CD14-positive monocyte (primary cell): Measurements from ENCODE around the gene LPGAT1. TPM values are rescaled to one million over a fixed set of nuclear protein-coding genes. Genes with fewer than 3 reads are reported as not detected.

Experiments used
- DNase-seq, 3 donors: peaks; one replicate each; pipeline ENCODE4 v3.0.0-alpha.2; 2011 to 2022
- H2AFZ ChIP-seq: 2 replicates; pipeline ENCODE4 v1.6.0; 2012; ENCODE audit warnings: mild to moderate bottlenecking, low read depth, low read length, inconsistent platforms; ENCODE audit not compliant: insufficient read depth, poor library complexity, severe bottlenecking
- H3K27ac ChIP-seq, 2 donors: 1 replicate in 1 of 2; 2 replicates in 1 of 2; pipeline ENCODE4 v1.5.1; 2012 to 2013; ENCODE audit warnings: low read length in 2 of 2, control low read depth in 1 of 2, inconsistent platforms in 1 of 2, low read depth in 1 of 2, mild to moderate bottlenecking in 1 of 2
- H3K27me3 ChIP-seq, 2 donors: one replicate each; pipeline versions ENCODE4 v1.6.0 to v1.6.1; 2011 to 2013; ENCODE audit warnings: low read length in 2 of 2; ENCODE audit not compliant: control insufficient read depth in 2 of 2, insufficient read depth in 2 of 2
- H3K36me3 ChIP-seq, 2 donors: replicated peaks in 1 of 2; 1 replicate in 1 of 2; 2 replicates in 1 of 2; pipeline versions ENCODE4 v1.5.1 to v1.6.1; 2012 to 2013; ENCODE audit warnings: low read length in 2 of 2, control low read depth in 1 of 2, inconsistent platforms in 1 of 2, mild to moderate bottlenecking in 1 of 2; ENCODE audit not compliant: insufficient read depth in 2 of 2, control insufficient read depth in 1 of 2
- H3K4me1 ChIP-seq, 2 donors: 1 replicate in 1 of 2; 2 replicates in 1 of 2; pipeline versions ENCODE4 v1.5.1 to v1.6.1; 2012 to 2013; ENCODE audit warnings: low read length in 2 of 2, control low read depth in 1 of 2, inconsistent platforms in 1 of 2, mild to moderate bottlenecking in 1 of 2, moderate library complexity in 1 of 2; ENCODE audit not compliant: insufficient read depth in 2 of 2, control insufficient read depth in 1 of 2
- H3K4me2 ChIP-seq: replicated peaks from 2 replicates; pipeline ENCODE3; 2012; ENCODE audit warnings: low read length, moderate library complexity, mild to moderate bottlenecking; ENCODE audit not compliant: poor library complexity, severe bottlenecking; ENCODE audit errors: extremely low read depth
- H3K4me3 ChIP-seq, 3 experiments: fragments of 200-600 bp in 1 of 3; sonication (generic) in 1 of 3; replicated peaks in 1 of 3; 1 replicate in 2 of 3; 2 replicates in 1 of 3; pipeline ENCODE4 v1.5.1; 2011 to 2013; ENCODE audit warnings: low read length in 3 of 3, mild to moderate bottlenecking in 3 of 3, control low read depth in 2 of 3, low read depth in 2 of 3, inconsistent platforms in 1 of 3, moderate library complexity in 1 of 3
- H3K79me2 ChIP-seq: 2 replicates; pipeline ENCODE4 v1.6.0; 2012; ENCODE audit warnings: mild to moderate bottlenecking, control low read depth, inconsistent platforms, low read length, moderate library complexity; ENCODE audit not compliant: insufficient read depth
- H3K9ac ChIP-seq: 2 replicates; pipeline ENCODE4 v1.6.0; 2017; ENCODE audit warnings: low read length, mild to moderate bottlenecking; ENCODE audit not compliant: insufficient read depth, poor library complexity, severe bottlenecking
- H3K9me3 ChIP-seq, 2 donors: replicated peaks in 1 of 2; 1 replicate in 1 of 2; 2 replicates in 1 of 2; pipeline versions ENCODE4 v1.5.1 to v1.6.1; 2012 to 2013; ENCODE audit warnings: low read length in 2 of 2, control low read depth in 1 of 2; ENCODE audit not compliant: control insufficient read depth in 1 of 2, insufficient read depth in 1 of 2
- H4K20me1 ChIP-seq: 2 replicates; pipeline ENCODE4 v1.6.0; 2012; ENCODE audit warnings: mild to moderate bottlenecking, low read length, control low read depth, moderate library complexity; ENCODE audit not compliant: insufficient read depth
- H3K27ac Mint-ChIP-seq, 7 donors: one replicate each; pipeline ENCODE4 v1.8.0; 2020; ENCODE audit warnings: mild to moderate bottlenecking in 7 of 7, mixed read lengths in 7 of 7, moderate library complexity in 6 of 7, inconsistent platforms in 2 of 7
- H3K27me3 Mint-ChIP-seq, 3 donors: one replicate each; pipeline ENCODE4 v1.8.0; 2021 to 2022; ENCODE audit warnings: low read depth in 3 of 3, mild to moderate bottlenecking in 3 of 3, mixed read lengths in 3 of 3, moderate library complexity in 3 of 3, inconsistent platforms in 1 of 3
- H3K36me3 Mint-ChIP-seq, 2 donors: one replicate each; pipeline ENCODE4 v1.8.0; 2020; ENCODE audit warnings: mixed read lengths in 2 of 2, inconsistent platforms in 1 of 2, mild to moderate bottlenecking in 1 of 2
- H3K4me1 Mint-ChIP-seq: one replicate; pipeline ENCODE4 v1.8.0; 2020; ENCODE audit warnings: mild to moderate bottlenecking, mixed read lengths
- H3K4me3 Mint-ChIP-seq, 2 donors: one replicate each; pipeline ENCODE4 v1.8.0; 2020; ENCODE audit warnings: mild to moderate bottlenecking in 2 of 2, mixed read lengths in 2 of 2, moderate library complexity in 1 of 2
- H3K9me3 Mint-ChIP-seq, 7 donors: one replicate each; pipeline ENCODE4 v1.8.0; 2020 to 2022; ENCODE audit warnings: mixed read lengths in 7 of 7, mild to moderate bottlenecking in 6 of 7, moderate library complexity in 6 of 7, inconsistent platforms in 2 of 7
- WGBS: methylation state at CpG from one replicate; pipeline ENCODE4 v1.1.5; 2013; ENCODE audit warnings: missing lambda C conversion rate; ENCODE audit not compliant: insufficient coverage; 5-methylcytosine and 5-hydroxymethylcytosine counted together
- intact Hi-C, 2 donors: fragments of 100-400 bp; cut with micrococcal nuclease; formaldehyde crosslinking; loops; one replicate each; pipeline versions ENCODE4 v1.15.0 to v1.15.1; 2023
- polyA plus RNA-seq, 3 donors: library from polyadenylated mRNA; depleted of rRNA in 1 of 3; unstranded in 2 of 3; stranded (reverse) in 1 of 3; fragments of 300-500 nt in 2 of 3; fragments of >200 nt in 1 of 3; fragmentation: Illumina TruSeq in 2 of 3; gene quantifications; 1 replicate in 2 of 3; 2 replicates in 1 of 3; pipeline ENCODE4 v1.2.3, GENCODE V29; 2012 to 2021
- TF ChIP-seq, protein P1 (sequence below): fragments of 200-600 bp; IDR thresholded peaks from one replicate; pipeline ENCODE4 v1.8.0; 2022; ENCODE audit warnings: antibody characterized with exemption, mild to moderate bottlenecking

LPGAT1 gene
- polyA plus RNA-seq, 3 donors, result 19.5 to 52.1 (median 40.2) TPM

GRCh38 chr1:211748810-211749209 is 81.8 kb downstream of the LPGAT1 start:
- H3K27ac Mint-ChIP-seq, result no peak overlapping the region
- peaks cover 54 to 91% of the 10 kb centered on the region in 2 donors for H3K36me3 ChIP-seq
- WGBS, result 100% methylated on average over 1 of the region's 3 CpGs

GRCh38 chr1:211742889-211743529 is 87.6 kb downstream of the LPGAT1 start:
- DNase-seq, result no peak
- Histone ChIP-seq H3K4me2 (no peak overlapping the region), H3K9me3 (no peaks in the 10 kb centered on the region), H3K36me3 (peaks cover 11 to 37% of the 10 kb centered on the region in 2 donors), H3K79me2 (no peaks in the 10 kb centered on the region), H2AFZ (no peak overlapping the region), H3K27me3 (no peaks in the 10 kb centered on the region), H3K4me1 (peaks cover 13 to 14% of the 10 kb centered on the region in 2 donors), H3K27ac (no peak overlapping the region), H3K4me3 (no peak overlapping the region), H3K9ac (no peak overlapping the region), H4K20me1 (no peaks in the 10 kb centered on the region)
- H3K27me3 Mint-ChIP-seq, result peaks cover 0 to 3% (median 2%) of the 10 kb centered on the region in 3 donors
- peaks cover 23 to 28% of the 10 kb centered on the region in 2 donors for H3K36me3 Mint-ChIP-seq
- TF ChIP-seq, protein P1, sequence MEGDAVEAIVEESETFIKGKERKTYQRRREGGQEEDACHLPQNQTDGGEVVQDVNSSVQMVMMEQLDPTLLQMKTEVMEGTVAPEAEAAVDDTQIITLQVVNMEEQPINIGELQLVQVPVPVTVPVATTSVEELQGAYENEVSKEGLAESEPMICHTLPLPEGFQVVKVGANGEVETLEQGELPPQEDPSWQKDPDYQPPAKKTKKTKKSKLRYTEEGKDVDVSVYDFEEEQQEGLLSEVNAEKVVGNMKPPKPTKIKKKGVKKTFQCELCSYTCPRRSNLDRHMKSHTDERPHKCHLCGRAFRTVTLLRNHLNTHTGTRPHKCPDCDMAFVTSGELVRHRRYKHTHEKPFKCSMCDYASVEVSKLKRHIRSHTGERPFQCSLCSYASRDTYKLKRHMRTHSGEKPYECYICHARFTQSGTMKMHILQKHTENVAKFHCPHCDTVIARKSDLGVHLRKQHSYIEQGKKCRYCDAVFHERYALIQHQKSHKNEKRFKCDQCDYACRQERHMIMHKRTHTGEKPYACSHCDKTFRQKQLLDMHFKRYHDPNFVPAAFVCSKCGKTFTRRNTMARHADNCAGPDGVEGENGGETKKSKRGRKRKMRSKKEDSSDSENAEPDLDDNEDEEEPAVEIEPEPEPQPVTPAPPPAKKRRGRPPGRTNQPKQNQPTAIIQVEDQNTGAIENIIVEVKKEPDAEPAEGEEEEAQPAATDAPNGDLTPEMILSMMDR, result no peak
- H3K4me3 Mint-ChIP-seq, result no peak overlapping the region
- 100% methylated on average over 1 of the region's 4 CpGs for WGBS
- H3K4me1 Mint-ChIP-seq, result peaks cover 19% of the 10 kb centered on the region
- no peak overlapping the region for H3K27ac Mint-ChIP-seq
- H3K9me3 Mint-ChIP-seq, result no peaks in the 10 kb centered on the region
- intact Hi-C loops, result no loop called here

More at GRCh38 chr1:211748810-211749209, 81.8 kb downstream of the LPGAT1 start:
- Histone ChIP-seq H2AFZ (no peak overlapping the region), H3K9ac (no peak overlapping the region), H3K27me3 (no peaks in the 10 kb centered on the region), H3K4me3 (no peak overlapping the region), H3K27ac (no peak overlapping the region), H4K20me1 (peaks cover 3% of the 10 kb centered on the region), H3K4me2 (no peak overlapping the region), H3K9me3 (no peaks in the 10 kb centered on the region), H3K4me1 (no peaks in the 10 kb centered on the region), H3K79me2 (no peaks in the 10 kb centered on the region)
- H3K4me3 Mint-ChIP-seq, result no peak overlapping the region
- DNase-seq, result no peak
- no peaks in the 10 kb centered on the region for H3K27me3 Mint-ChIP-seq
- H3K36me3 Mint-ChIP-seq, result peaks cover 59 to 63% of the 10 kb centered on the region in 2 donors
- H3K4me1 Mint-ChIP-seq, result no peaks in the 10 kb centered on the region
- H3K9me3 Mint-ChIP-seq, result no peaks in the 10 kb centered on the region
- TF ChIP-seq, protein P1, result no peak
- intact Hi-C loops, result no loop called here
